Mesendoderm (in vitro differentiated cells): ENCODE data around the gene BRAF.
"Not testable (repeated sequence)": the region's sequence is repeated elsewhere in the genome, so short reads cannot be mapped to it uniquely, and the experiment has no call there.

Experiments
- DNase-seq: peaks from one replicate; pipeline ENCODE4 v3.0.0; 2013
- H2AK5ac ChIP-seq: 2 replicates; pipeline ENCODE4 v1.6.1; 2013; ENCODE audit warnings: low read length, inconsistent platforms
- H2BK120ac ChIP-seq: 2 replicates; pipeline ENCODE4 v1.6.1; 2013; ENCODE audit warnings: low read depth, mild to moderate bottlenecking, low read length, moderate library complexity, mixed read lengths
- H2BK15ac ChIP-seq: replicated peaks from 2 replicates; pipeline ENCODE4 v1.6.1; 2013; ENCODE audit warnings: low read depth, mild to moderate bottlenecking, moderate library complexity
- H2BK5ac ChIP-seq: 2 replicates; pipeline ENCODE4 v1.6.1; 2013; ENCODE audit warnings: low read length, inconsistent platforms
- H3K18ac ChIP-seq: 2 replicates; pipeline ENCODE4 v1.6.1; 2013; ENCODE audit warnings: mild to moderate bottlenecking, low read length, mixed read lengths
- H3K23ac ChIP-seq: one replicate; pipeline ENCODE4 v1.6.1; 2013; ENCODE audit warnings: low read length
- H3K27ac ChIP-seq: 2 replicates; pipeline ENCODE4 v1.5.1; 2013; ENCODE audit warnings: low read depth, mild to moderate bottlenecking, inconsistent platforms, low read length, moderate library complexity
- H3K27me3 ChIP-seq: 2 replicates; pipeline ENCODE4 v1.6.1; 2013; ENCODE audit warnings: low read length, control low read depth, mild to moderate bottlenecking, inconsistent platforms; ENCODE audit not compliant: insufficient read depth, poor library complexity
- H3K36me3 ChIP-seq: 2 replicates; pipeline ENCODE4 v1.6.1; 2013; ENCODE audit warnings: low read length, inconsistent platforms; ENCODE audit not compliant: control insufficient read depth, insufficient read depth
- H3K4ac ChIP-seq: one replicate; pipeline ENCODE4 v1.6.1; 2013; ENCODE audit warnings: low read depth, mild to moderate bottlenecking, low read length, moderate library complexity
- H3K4me1 ChIP-seq: 2 replicates; pipeline ENCODE4 v1.6.1; 2013; ENCODE audit warnings: low read depth, low read length, inconsistent platforms; ENCODE audit not compliant: control insufficient read depth
- H3K4me2 ChIP-seq: 2 replicates; pipeline ENCODE4 v1.6.1; 2013; ENCODE audit warnings: low read length
- H3K4me3 ChIP-seq: 2 replicates; pipeline ENCODE4 v1.5.1; 2013; ENCODE audit warnings: mild to moderate bottlenecking, low read length
- H3K56ac ChIP-seq: one replicate; pipeline ENCODE4 v1.6.1; 2013; ENCODE audit warnings: low read length
- H3K79me1 ChIP-seq: 2 replicates; pipeline ENCODE4 v1.6.1; 2013; ENCODE audit warnings: low read length, inconsistent platforms
- H3K79me2 ChIP-seq: 2 replicates; pipeline ENCODE4 v1.6.1; 2013; ENCODE audit warnings: mild to moderate bottlenecking, low read length; ENCODE audit not compliant: control insufficient read depth, insufficient read depth
- H3K9ac ChIP-seq: 2 replicates; pipeline ENCODE4 v1.6.1; 2013; ENCODE audit warnings: low read length, inconsistent platforms
- H4K5ac ChIP-seq: one replicate; pipeline ENCODE4 v1.6.1; 2013; ENCODE audit warnings: low read length
- H4K8ac ChIP-seq: one replicate; pipeline ENCODE4 v1.6.1; 2013; ENCODE audit warnings: low read depth, mild to moderate bottlenecking, control low read depth, low read length, moderate library complexity
- WGBS: extraction: QIAGEN DNeasy Blood & Tissue Kit; methylation state at CpG from one replicate; pipeline ENCODE4 v1.1.7; 2013; ENCODE audit warnings: low lambda C conversion rate, missing lambda C conversion rate; ENCODE audit not compliant: insufficient coverage; ENCODE audit errors: extremely low coverage; 5-methylcytosine and 5-hydroxymethylcytosine counted together

Gene BRAF

DNA sequence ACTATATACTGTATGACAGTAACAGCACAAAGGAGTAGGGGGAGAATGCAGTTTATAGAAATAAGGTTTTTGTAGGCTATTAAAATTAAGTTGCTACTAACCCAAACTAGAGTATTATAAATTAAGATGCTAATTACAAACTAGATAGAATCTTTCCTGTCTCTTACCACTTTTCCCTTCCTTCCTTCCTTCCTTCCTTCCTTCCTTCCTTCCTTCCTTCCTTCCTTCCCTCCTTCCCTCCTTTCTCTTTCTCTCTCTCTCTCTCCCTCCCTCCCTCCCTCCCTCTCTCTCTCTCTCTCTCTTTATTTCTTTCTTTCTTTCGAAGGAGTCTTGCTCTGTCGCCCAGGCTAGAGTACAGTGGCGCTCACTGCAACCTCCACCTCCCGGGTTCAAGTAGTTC, 36.4 kb upstream of the BRAF start:
- Histone ChIP-seq H2AK5ac (no peak overlapping the region), H3K4me3 (no peak overlapping the region), H3K27ac (no peak overlapping the region), H3K18ac (no peak overlapping the region), H3K4me1 (no peaks in the 10 kb centered on the region), H3K27me3 (no peaks in the 10 kb centered on the region), H2BK15ac (no peak overlapping the region), H3K23ac (no peak overlapping the region), H4K5ac (no peak overlapping the region), H3K79me2 (no peaks in the 10 kb centered on the region), H3K36me3 (no peaks in the 10 kb centered on the region), H3K9ac (no peak overlapping the region), H2BK5ac (no peak overlapping the region), H3K79me1 (no peaks in the 10 kb centered on the region), H3K4me2 (no peak overlapping the region), H3K4ac (no peak overlapping the region), H4K8ac (no peak overlapping the region), H3K56ac (no peak overlapping the region), H2BK120ac (no peak overlapping the region)
- WGBS = no CpG with 5 or more reads among the region's 4 CpGs
- no peak for DNase-seq

- H3K4me2 ChIP-seq, H2BK5ac ChIP-seq, H3K27ac ChIP-seq, H4K5ac ChIP-seq, H3K4me1 ChIP-seq, H3K79me1 ChIP-seq, H3K79me2 ChIP-seq, H3K56ac ChIP-seq, H2BK120ac ChIP-seq, H3K4me3 ChIP-seq, H4K8ac ChIP-seq, H3K9ac ChIP-seq, H3K36me3 ChIP-seq, H2AK5ac ChIP-seq, H3K4ac ChIP-seq, H3K18ac ChIP-seq, H3K23ac ChIP-seq, DNase-seq, H2BK15ac ChIP-seq, H3K27me3 ChIP-seq: not testable (repeated sequence)
- no CpG with 5 or more reads among the region's 25 CpGs for WGBS
Measured at GRCh38 chr7:140956997-140957396, 32.3 kb upstream of the BRAF start.

GRCh38 chr7:140945940-140946339, 21.2 kb upstream of the BRAF start:
- DNase-seq = no peak
- H4K5ac ChIP-seq = no peak overlapping the region
- H2BK120ac ChIP-seq = no peak overlapping the region
- no peak overlapping the region for H3K23ac ChIP-seq
- H3K9ac ChIP-seq = no peak overlapping the region
- H2BK15ac ChIP-seq = no peak overlapping the region
- H3K27ac ChIP-seq = no peak overlapping the region
- H2BK5ac ChIP-seq = no peak overlapping the region
- H3K4me3 ChIP-seq = no peak overlapping the region
- no peaks in the 10 kb centered on the region for H3K4me1 ChIP-seq
- no peak overlapping the region for H3K4ac ChIP-seq
- H3K56ac ChIP-seq = no peak overlapping the region
- no peaks in the 10 kb centered on the region for H3K36me3 ChIP-seq
- H3K4me2 ChIP-seq = no peak overlapping the region
- no peaks in the 10 kb centered on the region for H3K79me2 ChIP-seq
- H3K27me3 ChIP-seq = no peaks in the 10 kb centered on the region
- H3K79me1 ChIP-seq = no peaks in the 10 kb centered on the region
- WGBS = no CpG with 5 or more reads among the region's 2 CpGs
- no peak overlapping the region for H2AK5ac ChIP-seq
- H4K8ac ChIP-seq = no peak overlapping the region
- no peak overlapping the region for H3K18ac ChIP-seq

DNA sequence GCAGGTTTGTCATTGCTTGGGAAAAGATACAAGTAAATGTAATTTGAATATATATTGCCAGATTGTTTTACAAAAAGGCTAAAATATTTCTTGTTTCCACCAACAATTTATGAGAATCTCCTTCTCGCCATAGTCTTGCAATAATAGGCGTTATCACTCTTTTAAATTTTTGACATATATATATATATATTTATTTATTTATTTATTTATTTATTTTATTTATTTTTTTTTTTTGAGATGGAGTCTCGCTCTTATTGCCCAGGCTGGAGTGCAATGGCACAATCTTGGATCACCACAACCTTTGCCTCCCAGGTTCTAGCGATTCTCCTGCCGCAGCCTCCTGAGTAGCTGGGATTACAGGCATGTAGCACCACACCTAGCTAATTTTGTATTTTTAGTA, 17.5 kb upstream of the BRAF start:
- not testable (repeated sequence) for H3K4ac ChIP-seq, H3K18ac ChIP-seq, H3K4me2 ChIP-seq, H3K27ac ChIP-seq, H3K36me3 ChIP-seq, H4K5ac ChIP-seq, H3K4me1 ChIP-seq, H3K4me3 ChIP-seq, H4K8ac ChIP-seq, H2BK120ac ChIP-seq, DNase-seq, H3K79me1 ChIP-seq, H3K56ac ChIP-seq, H2AK5ac ChIP-seq, H2BK15ac ChIP-seq, H3K23ac ChIP-seq, H2BK5ac ChIP-seq, H3K27me3 ChIP-seq, H3K79me2 ChIP-seq, H3K9ac ChIP-seq
- WGBS = no CpG with 5 or more reads among the region's 5 CpGs

- DNase-seq = no peak
- Histone ChIP-seq H3K36me3 (no peaks in the 10 kb centered on the region), H3K56ac (no peak overlapping the region), H2BK5ac (no peak overlapping the region), H3K4me3 (no peak overlapping the region), H2AK5ac (no peak overlapping the region), H4K8ac (no peak overlapping the region), H4K5ac (no peak overlapping the region), H3K9ac (no peak overlapping the region), H3K27ac (no peak overlapping the region), H3K4ac (no peak overlapping the region), H2BK15ac (no peak overlapping the region), H3K18ac (no peak overlapping the region), H3K4me2 (no peak overlapping the region), H3K79me2 (no peaks in the 10 kb centered on the region), H3K4me1 (no peaks in the 10 kb centered on the region), H3K79me1 (no peaks in the 10 kb centered on the region), H3K23ac (no peak overlapping the region), H2BK120ac (no peak overlapping the region), H3K27me3 (no peaks in the 10 kb centered on the region)
- no CpG with 5 or more reads among the region's 1 CpG for WGBS
Measured at GRCh38 chr7:140940898-140941297, 16.2 kb upstream of the BRAF start.

GRCh38 chr7:140937702-140938264, 13.1 kb upstream of the BRAF start:
- Histone ChIP-seq H3K4ac (no peak overlapping the region), H3K36me3 (no peaks in the 10 kb centered on the region), H3K79me2 (no peaks in the 10 kb centered on the region), H3K79me1 (no peaks in the 10 kb centered on the region), H3K27ac (no peak overlapping the region), H3K23ac (no peak overlapping the region), H2BK5ac (no peak overlapping the region), H4K8ac (no peak overlapping the region), H3K27me3 (no peaks in the 10 kb centered on the region), H2BK15ac (no peak overlapping the region), H4K5ac (no peak overlapping the region), H3K18ac (no peak overlapping the region), H2AK5ac (no peak overlapping the region), H3K4me2 (no peak overlapping the region), H3K4me3 (no peak overlapping the region), H3K9ac (no peak overlapping the region), H2BK120ac (no peak overlapping the region), H3K56ac (no peak overlapping the region), H3K4me1 (no peaks in the 10 kb centered on the region)
- no peak for DNase-seq
- WGBS = no CpG with 5 or more reads among the region's 3 CpGs
